Stimulated activated CD8-positive, alpha-beta memory T cell treated with anti-CD3 and anti-CD28 coated beads, Interleukin-15, amount 100 ng/mL, for 24 hours (primary cell): ENCODE data around the gene PGBD2.
"Not testable (repeated sequence)": the region's sequence is repeated elsewhere in the genome, so short reads cannot be mapped to it uniquely, and the experiment has no call there.

Experiments used
- DNase-seq: peaks from one replicate; pipeline ENCODE4 v3.0.0-alpha.2; 2020; ENCODE audit warnings: low read depth

PGBD2 gene, protein sequence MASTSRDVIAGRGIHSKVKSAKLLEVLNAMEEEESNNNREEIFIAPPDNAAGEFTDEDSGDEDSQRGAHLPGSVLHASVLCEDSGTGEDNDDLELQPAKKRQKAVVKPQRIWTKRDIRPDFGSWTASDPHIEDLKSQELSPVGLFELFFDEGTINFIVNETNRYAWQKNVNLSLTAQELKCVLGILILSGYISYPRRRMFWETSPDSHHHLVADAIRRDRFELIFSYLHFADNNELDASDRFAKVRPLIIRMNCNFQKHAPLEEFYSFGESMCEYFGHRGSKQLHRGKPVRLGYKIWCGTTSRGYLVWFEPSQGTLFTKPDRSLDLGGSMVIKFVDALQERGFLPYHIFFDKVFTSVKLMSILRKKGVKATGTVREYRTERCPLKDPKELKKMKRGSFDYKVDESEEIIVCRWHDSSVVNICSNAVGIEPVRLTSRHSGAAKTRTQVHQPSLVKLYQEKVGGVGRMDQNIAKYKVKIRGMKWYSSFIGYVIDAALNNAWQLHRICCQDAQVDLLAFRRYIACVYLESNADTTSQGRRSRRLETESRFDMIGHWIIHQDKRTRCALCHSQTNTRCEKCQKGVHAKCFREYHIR

DNA sequence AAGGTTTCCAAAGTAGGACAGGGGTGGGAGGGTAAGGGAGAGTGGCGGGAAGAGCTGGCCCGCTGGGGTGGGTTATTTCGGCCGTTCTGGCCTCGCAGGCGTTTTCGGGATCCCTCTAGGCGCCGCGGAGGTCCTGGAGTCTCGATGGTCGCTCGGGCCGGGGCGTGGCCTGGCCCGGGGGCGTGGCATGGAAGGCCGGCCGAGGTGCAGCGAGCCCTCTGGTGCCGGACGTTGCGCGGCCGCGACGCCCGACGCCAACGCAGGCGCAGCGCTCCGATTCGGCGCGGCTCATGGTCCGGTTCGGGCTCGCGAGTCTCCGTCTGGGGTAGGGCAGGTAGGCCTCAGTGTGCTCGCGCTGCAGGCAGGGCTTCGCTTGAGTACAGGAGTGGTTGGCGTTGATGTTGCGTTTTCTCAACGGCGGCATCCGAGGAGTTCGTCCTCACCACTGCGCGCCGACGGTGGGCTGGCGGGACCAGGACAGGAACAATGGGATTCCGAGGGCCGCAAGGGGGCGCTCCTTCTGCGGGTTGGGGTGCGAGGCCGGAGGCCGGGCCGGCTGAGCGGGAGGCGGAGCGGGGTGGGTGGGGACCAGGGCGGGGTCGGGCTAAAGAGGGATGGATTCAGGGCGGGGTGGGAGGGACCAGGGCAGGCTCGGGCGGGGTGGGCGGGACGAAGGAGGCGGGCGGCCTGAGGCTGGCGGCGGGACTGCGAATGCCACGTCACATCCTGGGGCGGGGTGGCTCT is at the start of gene PGBD2:
PGBD2 (plus strand) TSS at position 227 of the 744 bp plus-strand sequence. CDS start 7,628 bp downstream, outside the sequence.
- peak; percentile 98 for DNase-seq

DNA sequence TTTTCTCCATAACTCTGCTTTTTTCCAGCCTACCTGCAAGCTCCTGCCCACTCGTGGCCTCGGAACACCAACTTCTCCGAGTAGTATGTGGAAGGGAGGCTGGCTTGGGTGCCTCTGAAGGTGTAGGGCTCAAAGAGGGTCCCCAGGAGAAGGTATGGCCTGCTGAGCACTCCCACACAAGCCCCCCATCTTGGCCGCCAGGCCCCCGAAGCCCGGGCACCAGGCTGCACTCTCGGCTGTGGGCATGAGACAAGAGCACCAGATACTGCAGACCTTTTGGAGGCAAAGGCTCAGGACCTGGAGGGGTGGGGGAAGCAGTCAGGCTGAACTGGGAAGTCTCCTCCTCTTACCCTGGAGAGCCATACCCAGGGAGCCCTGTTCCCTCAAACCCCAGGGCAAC is 48.8 kb upstream of the PGBD2 start:
- no peak for DNase-seq

DNA sequence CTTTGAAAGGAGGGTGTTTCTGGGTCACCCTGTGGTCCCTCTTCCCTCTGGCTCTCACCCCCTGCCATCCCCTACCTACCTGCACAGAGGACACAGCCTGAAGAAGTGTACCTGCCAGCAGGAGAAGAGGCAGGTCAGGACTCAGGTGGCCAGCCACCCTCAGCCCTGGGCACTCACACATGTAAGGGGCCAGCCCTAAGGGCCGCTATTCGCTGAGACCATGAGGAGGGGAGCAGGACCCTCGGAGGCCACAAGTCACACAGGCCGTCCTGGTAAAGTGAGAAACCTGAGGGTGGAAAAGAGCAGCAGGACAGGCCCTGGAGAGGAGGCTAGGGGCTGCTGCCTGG is 48.3 kb upstream of the PGBD2 start:
- DNase-seq, result no peak

DNA sequence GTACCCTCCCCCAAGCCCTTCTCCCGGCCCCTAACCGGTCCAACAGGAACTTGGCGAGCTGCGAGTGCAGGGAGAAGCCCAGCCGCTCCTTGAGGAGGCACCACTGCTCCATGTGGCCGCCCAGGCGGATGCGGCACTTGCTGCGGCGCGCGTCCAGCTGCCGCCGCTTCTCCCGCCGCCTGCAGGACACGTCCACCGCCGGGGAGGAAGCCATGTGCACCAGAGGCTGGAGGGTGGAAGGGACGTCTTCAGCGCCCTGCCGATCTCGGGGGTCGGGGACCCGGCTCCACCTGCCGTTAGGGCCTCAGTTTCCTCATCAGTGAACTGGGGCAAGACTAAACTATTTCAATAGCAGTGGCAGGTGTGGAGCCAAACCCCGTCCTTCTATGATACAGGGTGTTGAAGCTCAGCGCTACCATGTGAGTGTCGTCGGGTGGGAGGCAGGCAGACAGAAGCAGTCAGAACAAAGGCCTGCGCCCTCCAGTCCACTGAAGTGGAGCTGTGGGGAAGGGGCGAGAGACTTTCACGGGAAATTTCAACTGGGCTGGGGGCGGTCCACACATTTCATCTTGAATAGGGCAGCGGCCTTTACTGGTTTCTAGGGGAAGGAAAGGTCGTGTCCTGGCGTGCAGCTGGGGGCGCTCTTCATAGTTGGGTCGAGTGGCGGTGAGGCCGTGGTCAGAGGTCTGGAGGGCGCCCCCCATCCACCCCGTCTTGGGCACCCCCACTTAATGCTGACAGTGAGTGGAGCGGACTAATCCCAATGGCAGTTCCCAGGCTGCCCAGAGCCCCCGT is 47.7 kb upstream of the PGBD2 start:
- no peak for DNase-seq

DNA sequence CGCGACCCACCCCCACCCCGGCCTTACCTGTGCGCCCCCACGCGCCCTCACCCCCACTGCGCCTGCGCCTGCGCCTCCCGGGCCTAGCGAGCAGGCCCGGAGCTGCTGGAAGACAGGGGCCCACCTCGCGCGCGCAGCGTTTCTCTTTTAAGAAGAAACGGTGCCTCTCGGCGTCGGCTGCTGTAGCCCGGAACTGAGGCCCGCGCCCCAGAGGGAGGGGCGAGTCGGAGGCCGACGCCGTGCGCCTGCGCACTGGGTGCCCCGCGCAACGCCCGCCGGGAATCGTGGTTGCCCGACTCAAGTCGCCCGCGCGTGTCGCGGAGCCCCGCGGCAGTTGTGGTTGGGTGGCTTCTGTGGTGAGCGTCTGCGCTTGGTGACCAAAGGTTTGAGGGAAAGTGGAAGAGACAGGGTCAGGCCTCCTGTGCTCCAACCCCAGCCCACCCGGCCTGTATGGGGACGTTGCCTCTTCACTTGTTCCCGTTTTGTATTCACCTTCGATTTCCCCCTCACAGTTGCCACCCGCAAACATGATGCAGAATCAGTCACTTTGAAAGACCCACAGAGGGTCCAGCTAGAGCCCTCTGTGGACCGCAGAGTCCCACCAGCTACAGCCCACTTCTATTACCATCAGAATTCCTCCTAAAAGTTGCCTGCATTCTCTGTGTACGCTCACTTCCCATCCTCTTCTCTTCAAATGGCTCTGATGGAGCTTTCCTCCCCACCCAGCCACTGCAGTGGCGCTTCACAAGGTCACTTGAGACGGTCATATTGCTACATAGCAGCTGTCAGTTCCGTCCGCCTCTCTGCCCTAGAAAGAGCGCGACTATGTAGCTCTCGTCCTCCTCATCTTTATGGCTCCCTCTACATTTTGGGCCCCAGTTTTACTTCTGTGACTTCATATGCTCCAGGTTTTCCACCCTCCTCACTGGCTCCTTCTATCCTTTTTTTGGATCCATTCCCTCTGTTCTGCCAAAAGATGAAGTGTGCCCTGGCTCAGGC is 46.8 kb upstream of the PGBD2 start, which contains the start of gene ZNF692:
ZNF692 (minus strand) TSS at position 195 of the 999 bp plus-strand sequence. CDS start 776 bp downstream, outside the sequence.
- peak; percentile 90 for DNase-seq

DNA sequence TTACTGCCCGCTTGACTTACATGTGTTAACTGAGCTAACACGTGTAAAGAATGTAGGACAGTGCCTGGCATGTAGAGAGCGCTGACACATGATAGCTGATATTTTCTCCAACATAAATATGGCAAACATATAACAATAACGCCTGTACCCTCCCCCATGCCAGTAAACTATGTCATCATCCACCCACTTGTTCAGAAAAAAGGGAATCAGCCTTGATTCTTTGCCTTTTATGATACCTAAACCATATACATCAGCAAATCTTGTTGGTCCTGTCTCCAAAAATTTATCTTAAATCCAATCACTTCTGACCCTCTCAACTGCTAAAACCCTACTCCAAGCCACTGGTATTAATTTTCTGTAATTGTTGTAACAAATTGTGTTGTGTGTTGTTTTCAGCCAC is 46.0 kb upstream of the PGBD2 start:
- no peak for DNase-seq

DNA sequence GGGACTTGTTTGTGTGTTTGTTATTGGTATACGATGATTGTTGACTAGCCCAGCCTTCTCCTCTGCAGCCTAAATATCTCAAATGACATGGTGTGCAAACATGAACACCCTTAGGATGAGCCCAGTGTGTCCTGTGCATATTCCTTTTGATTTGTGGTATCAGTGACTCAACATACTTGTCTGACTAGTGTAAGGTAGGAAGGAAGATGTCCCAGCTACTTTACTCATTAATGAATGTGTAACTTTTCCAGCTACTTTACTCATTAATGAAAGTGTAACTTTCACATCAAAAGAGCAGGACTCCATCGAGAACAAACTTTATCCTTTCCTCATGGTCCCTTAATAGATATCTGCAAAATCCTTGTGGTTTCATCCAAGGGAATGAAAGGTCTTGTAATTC is 44.4 kb upstream of the PGBD2 start:
- DNase-seq, result no peak

DNA sequence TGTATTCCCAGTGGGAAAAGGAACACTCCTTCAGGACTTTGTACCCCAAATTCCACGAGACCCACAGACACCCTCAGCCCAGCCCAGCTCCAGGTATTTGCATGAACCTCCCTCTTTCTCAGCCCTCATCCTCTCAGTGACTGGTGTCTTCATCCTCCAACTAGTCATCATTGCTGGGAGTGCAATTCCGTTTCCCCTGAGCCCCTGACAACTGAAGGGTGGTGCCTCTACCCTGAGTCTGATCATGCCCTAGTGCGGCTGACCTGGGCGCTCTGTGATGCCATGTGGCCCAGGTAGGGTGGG is 43.4 kb upstream of the PGBD2 start:
- no peak for DNase-seq

DNA sequence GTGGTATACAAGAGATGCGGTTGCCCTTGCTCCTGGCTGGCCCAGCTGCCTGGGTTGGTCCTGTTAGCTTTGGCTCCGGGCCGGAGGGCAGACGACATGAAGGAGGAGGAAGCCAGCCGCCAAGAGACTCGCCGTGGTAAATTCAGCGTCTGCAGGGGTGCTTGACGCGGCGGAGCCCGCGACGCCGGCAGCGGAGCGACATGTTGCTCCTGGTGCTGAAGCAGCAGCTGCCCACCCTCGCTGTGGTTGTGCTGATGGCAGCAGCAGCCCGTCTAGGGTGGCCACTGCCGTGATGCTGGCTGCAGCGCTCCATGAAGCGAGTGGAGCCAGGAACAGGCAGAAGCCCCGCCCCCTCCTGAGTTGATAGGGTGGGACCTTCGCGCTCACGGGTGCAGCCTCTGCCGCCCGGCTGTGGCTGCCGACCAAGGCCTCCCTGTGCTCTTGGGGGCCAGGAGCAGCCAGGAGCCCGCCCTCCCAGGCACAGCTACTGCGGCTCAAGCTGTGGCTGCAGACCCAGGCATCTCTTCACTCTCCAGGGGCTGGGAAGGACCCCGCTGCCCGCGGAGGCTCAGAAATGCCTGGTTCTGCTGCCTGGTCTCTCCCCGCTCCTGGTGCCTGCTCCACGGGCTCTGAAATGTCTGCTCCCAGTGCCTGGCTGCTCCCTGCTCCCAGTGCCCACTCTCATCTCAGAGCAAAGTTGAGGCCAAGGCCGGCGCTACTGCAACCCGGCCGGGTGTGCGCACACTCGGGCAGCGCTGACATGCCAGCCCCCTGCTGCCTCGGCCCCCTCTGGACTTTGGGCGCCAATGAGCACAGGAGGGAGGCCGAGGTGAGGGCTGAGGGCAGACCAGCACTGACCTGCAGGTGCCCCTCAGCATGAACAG is 42.8 kb upstream of the PGBD2 start:
- DNase-seq, result peak; percentile 50

DNA sequence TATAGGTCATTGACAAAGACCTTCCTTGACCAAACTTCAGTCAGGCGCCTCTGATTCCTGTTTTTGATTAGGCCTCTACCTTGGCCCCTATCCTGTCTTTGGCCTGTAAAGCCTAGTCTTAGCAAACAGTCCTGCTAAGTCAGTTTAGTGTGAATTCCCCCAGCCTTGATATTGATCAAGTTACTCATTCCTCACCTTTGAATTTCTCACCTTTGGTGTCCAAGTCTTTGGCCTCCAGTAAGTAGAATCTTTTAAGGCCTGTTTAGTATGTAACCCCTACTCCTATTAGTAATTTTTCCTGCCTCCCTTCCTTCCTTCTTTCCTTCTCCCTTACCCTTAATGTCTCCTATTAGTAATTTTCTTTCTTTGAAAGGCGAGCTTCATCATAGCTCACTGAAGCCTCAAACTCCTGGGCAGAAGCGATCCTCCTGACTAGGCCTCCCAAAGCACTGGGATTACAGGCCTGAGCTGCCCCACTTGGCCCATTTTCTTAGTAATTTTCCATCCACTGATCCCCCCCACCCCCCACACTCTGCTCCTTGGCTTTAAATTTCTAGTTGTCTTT is 34.1 kb upstream of the PGBD2 start:
- DNase-seq, result no peak

DNA sequence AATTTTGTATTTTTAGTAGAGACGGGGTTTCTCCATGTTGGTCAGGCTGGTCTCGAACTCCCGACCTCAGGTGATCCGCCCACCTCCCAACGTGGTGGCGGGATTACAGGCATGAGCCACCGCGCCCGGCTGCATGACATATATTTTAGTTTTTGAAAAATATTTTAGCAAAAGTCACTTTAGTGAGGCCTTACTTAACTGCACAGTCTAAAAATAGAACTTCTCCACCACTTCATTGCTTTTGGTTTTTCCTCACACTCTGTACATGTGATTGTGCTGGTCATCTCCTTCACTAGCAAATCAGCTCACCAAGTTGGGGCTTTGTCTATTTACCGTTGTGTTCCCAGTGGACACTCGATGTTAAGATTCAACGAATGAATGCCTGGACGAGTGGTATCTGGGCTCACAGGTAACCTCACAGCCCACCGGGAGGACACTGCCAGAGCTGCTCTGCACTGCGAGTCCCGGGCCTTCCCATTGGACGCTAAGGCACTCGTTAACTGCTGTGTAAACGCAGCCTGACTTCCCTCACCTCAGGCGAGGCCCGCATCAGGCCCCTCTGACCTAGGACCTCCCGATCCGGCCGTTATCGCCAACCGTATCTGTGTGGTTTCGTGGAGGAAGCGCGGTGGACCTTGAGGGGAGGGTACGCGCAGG is 33.2 kb upstream of the PGBD2 start:
- DNase-seq, result peak; percentile 36

DNA sequence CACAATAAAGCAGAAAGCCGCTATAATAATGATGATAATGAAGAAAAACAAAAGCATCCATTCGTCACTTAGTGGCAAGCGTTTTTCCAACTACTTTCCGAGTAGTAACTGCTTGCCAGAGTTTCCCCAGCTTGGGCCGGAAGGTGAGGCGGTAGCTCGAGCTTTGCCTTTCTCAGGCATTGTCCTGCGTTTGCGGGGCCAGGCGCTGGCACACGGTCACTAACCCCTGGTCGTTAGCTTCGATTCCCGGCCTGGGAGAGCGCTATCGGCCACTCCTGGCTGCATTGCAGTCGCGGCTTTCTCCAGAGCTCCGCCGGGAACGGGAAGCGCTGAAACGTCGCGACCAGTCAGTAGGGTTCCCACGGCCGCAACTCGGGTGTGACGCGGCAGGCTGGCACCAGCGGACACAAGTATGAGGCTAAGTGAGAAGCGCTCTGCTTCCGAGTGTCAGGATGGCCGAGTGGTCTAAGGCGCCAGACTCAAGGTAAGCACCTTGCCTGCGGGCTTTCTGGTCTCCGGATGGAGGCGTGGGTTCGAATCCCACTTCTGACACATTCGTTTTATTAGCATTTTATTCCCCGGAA is 32.5 kb upstream of the PGBD2 start:
- DNase-seq, result peak; percentile 98

DNA sequence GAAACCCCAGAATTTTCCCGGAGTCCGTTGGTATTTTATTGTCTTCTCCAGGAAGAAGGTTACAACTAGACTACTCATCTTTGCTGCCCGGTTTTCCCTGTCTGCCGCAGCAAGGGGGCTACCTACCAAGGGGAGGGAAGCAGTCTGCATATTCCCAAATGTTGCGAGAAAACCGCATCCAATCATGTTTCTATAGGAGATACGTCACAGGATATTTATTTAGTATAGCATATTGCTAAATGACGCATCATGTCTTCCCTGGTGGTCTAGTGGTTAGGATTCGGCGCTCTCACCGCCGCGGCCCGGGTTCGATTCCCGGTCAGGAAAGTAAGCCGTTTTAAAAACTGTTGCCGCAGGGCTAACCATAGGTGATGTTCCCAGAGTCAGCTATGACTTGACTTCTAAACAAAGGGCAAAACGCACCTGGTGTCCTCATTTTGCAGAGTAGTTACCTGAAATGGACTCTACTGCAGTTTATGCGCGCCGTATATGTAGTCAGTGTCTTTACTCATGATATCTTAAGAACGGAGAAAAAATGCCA is 32.0 kb upstream of the PGBD2 start:
- DNase-seq, result peak; percentile 66

DNA sequence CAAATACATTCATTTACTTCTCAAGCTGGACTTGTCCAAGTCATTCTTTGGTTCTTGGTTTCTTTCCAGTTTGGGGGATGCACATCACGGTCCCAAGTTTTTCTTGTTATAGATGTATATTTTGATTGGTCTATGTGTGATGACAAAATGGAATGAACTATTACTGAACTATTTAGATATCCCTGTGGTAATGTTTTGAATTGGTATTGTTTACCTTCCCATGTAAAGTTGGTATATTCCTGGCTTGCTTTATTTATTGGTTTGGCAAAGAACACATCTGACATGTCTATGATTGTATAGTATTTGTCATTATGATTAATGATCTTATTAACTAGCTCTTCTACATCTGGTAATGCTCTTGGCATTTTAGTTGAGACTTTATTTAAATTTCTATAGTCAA is 24.8 kb upstream of the PGBD2 start:
- DNase-seq, result no peak

DNA sequence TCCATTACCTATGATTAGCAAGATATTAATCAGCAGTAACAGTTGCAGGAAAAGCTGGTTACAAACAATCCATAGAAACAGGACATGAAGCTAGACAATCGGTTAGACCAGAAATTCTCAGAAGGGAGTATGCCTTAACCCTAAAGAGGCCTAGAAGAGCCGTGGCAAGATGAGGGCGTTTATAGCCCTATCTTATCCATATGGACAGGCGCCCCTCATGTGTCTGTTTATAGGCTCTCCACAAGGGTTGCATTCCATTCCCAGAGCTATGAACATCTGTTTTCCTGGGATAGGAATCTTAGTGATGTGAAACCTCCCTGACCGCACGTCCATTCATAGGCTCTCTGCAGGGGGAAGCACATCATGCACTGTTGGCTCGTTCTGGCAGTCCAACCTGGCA is 23.6 kb upstream of the PGBD2 start:
- not testable (repeated sequence) for DNase-seq

DNA sequence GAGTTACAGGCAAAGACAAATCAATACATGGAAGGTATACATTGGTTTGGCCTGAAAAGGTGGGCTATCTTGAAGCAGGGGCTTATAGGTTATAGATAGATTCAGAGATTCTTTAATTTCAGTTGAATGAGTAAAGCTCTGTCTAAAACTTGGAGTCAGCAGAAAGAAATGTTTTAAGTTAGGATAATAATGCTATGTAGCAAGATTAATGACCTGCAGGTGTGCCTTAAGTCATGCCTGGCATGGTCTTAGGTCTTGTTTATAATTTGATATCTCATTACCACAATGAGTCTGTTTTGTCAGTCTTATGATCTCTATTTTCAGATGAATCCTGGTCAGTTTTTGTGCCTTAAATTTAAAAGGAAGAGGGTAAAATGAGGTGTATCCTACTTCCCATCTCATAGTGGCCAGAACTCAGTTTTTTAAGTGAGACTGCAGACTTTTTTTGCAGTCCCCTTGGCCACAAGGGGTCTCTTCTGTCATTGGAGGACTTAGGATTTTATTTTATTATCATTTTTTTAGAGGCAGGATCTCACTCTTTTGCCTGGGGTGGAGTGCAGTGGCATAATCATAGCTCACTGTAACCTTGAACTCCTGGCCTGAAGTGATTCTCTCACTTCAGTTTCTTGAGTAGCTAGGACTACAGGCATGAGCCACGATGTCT is 21.3 kb upstream of the PGBD2 start:
- DNase-seq, result no peak

DNA sequence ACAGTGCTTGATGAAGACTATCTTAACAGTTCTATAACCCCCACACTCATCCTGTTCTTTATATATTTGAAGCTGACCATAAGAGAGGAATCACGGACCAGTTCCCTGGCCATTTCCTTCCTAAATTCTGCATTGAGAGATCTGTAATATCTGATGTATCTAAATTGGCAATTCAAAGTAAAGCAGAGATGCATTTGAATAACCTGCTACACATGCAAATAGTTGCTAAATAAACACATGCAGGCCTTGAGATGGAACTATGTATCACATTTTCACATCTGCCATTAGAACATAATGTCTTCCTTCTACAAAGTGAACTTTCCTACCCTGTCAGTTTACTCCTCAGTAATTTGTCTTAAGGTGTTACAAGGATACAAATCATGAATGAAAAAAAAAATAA is 20.4 kb upstream of the PGBD2 start:
- DNase-seq, result no peak
